Neuronal stem cell (in vitro differentiated cells): ENCODE measurements around the gene MGAT3.
A peak's percentile ranks its signal among the peaks of the same experiment; 100 is the strongest.

Source experiments
- DNase-seq: peaks from one replicate; pipeline ENCODE4 v3.0.0-alpha.2; 2013; ENCODE audit warnings: low spot score
- H2AFZ ChIP-seq: one replicate; pipeline ENCODE4 v1.6.1; 2013; ENCODE audit warnings: mild to moderate bottlenecking, low read length, inconsistent platforms
- H2AK5ac ChIP-seq: 2 replicates; pipeline ENCODE4 v1.6.1; 2013; ENCODE audit warnings: low read depth, mild to moderate bottlenecking, inconsistent platforms, low read length, moderate library complexity, mixed read lengths
- H2BK120ac ChIP-seq: 2 replicates; pipeline ENCODE4 v1.6.1; 2013; ENCODE audit warnings: low read depth, mild to moderate bottlenecking, inconsistent platforms, low read length, moderate library complexity, mixed read lengths
- H2BK12ac ChIP-seq: one replicate; pipeline ENCODE4 v1.6.1; 2013; ENCODE audit warnings: low read length, inconsistent platforms
- H2BK15ac ChIP-seq: 2 replicates; pipeline ENCODE4 v1.6.1; 2013; ENCODE audit warnings: mild to moderate bottlenecking, low read length, inconsistent platforms, mixed read lengths
- H2BK5ac ChIP-seq: one replicate; pipeline ENCODE4 v1.6.1; 2013; ENCODE audit warnings: inconsistent platforms, mild to moderate bottlenecking, low read length, moderate library complexity
- H3K14ac ChIP-seq: one replicate; pipeline ENCODE4 v1.6.1; 2013; ENCODE audit warnings: low read length, inconsistent platforms
- H3K18ac ChIP-seq: 2 replicates; pipeline ENCODE4 v1.6.1; 2013; ENCODE audit warnings: low read length, inconsistent platforms
- H3K23ac ChIP-seq: 2 replicates; pipeline ENCODE4 v1.6.1; 2013; ENCODE audit warnings: low read depth, mild to moderate bottlenecking, mixed read lengths, low read length, inconsistent platforms; ENCODE audit not compliant: poor library complexity
- H3K27ac ChIP-seq: replicated peaks from 3 replicates; pipeline ENCODE4 v1.5.1; 2013; ENCODE audit warnings: low read length, inconsistent platforms
- H3K27me3 ChIP-seq, 3 experiments: 2 replicates each; pipeline ENCODE4 v1.6.1; 2013; ENCODE audit warnings: low read length in 3 of 3, mild to moderate bottlenecking in 2 of 3, inconsistent platforms in 1 of 3, low read depth in 1 of 3, mixed read lengths in 1 of 3, moderate library complexity in 1 of 3; ENCODE audit not compliant: control insufficient read depth in 3 of 3, insufficient read depth in 3 of 3
- H3K36me3 ChIP-seq, 2 donors: replicated peaks in 1 of 2; 2 replicates each; pipeline ENCODE4 v1.6.1; 2013; ENCODE audit warnings: low read length in 2 of 2; ENCODE audit not compliant: control insufficient read depth in 2 of 2, insufficient read depth in 2 of 2
- H3K4ac ChIP-seq: 2 replicates; pipeline ENCODE4 v1.6.1; 2013; ENCODE audit warnings: inconsistent platforms, mild to moderate bottlenecking, low read length, moderate library complexity
- H3K4me1 ChIP-seq, 2 donors: 1 replicate in 1 of 2; 2 replicates in 1 of 2; pipeline ENCODE4 v1.6.1; 2013; ENCODE audit warnings: low read length in 2 of 2, low read depth in 1 of 2; ENCODE audit not compliant: control insufficient read depth in 2 of 2, insufficient read depth in 1 of 2
- H3K4me2 ChIP-seq: one replicate; pipeline ENCODE4 v1.6.1; 2013; ENCODE audit warnings: mild to moderate bottlenecking, low read length, inconsistent platforms; ENCODE audit not compliant: insufficient read depth, poor library complexity, severe bottlenecking
- H3K4me3 ChIP-seq, 2 donors: 2 replicates each; pipeline ENCODE4 v1.5.1; 2013; ENCODE audit warnings: low read length in 2 of 2, mild to moderate bottlenecking in 2 of 2, inconsistent platforms in 1 of 2, moderate library complexity in 1 of 2
- H3K79me1 ChIP-seq: one replicate; pipeline ENCODE4 v1.6.1; 2013; ENCODE audit warnings: low read depth, mild to moderate bottlenecking, inconsistent platforms, low read length, moderate library complexity
- H3K9ac ChIP-seq: one replicate; pipeline ENCODE4 v1.6.1; 2013; ENCODE audit warnings: mild to moderate bottlenecking, low read depth, low read length, inconsistent platforms; ENCODE audit not compliant: poor library complexity
- H3K9me3 ChIP-seq, 2 donors: replicated peaks in 1 of 2; 2 replicates each; pipeline versions ENCODE3 to v1.6.1; 2013; ENCODE audit warnings: low read length in 2 of 2, mild to moderate bottlenecking in 2 of 2, inconsistent platforms in 1 of 2, low read depth in 1 of 2, mixed read lengths in 1 of 2, moderate library complexity in 1 of 2; ENCODE audit not compliant: control insufficient read depth in 2 of 2, insufficient read depth in 1 of 2
- H4K8ac ChIP-seq: one replicate; pipeline ENCODE4 v1.6.1; 2013; ENCODE audit warnings: low read depth, mild to moderate bottlenecking, inconsistent platforms, low read length, moderate library complexity
- H4K91ac ChIP-seq: one replicate; pipeline ENCODE4 v1.6.1; 2013; ENCODE audit warnings: low read length, low read depth, mild to moderate bottlenecking, inconsistent platforms; ENCODE audit not compliant: poor library complexity
- WGBS, 2 donors: extraction: QIAGEN DNeasy Blood & Tissue Kit; methylation state at CpG; one replicate each; pipeline ENCODE4 v1.1.7; 2013; ENCODE audit warnings: missing lambda C conversion rate in 2 of 2, mixed read lengths in 1 of 2; ENCODE audit not compliant: insufficient read length in 2 of 2, insufficient replicate concordance in 1 of 2; ENCODE audit errors: extremely low coverage in 2 of 2; 5-methylcytosine and 5-hydroxymethylcytosine counted together

The MGAT3 gene

GRCh38 chr22:39498368-39498767 lies 41.6 kb downstream of the MGAT3 start:
- Histone ChIP-seq H3K23ac (no peak overlapping the region), H2AK5ac (no peak overlapping the region), H4K91ac (no peak overlapping the region), H3K36me3 (peaks cover 0 to under 1% of the 10 kb centered on the region in 2 donors), H3K4me1 (peaks cover 16 to 20% of the 10 kb centered on the region in 2 donors), H3K27ac (no peak overlapping the region), H2BK12ac (no peak overlapping the region), H3K27me3 (no peaks in the 10 kb centered on the region), H3K9me3 (no peaks in the 10 kb centered on the region), H3K4me2 (no peak overlapping the region), H2BK5ac (no peak overlapping the region), H3K79me1 (peaks cover 6% of the 10 kb centered on the region), H2BK120ac (no peak overlapping the region), H2BK15ac (no peak overlapping the region), H3K14ac (no peak overlapping the region), H3K18ac (no peak overlapping the region), H3K9ac (no peak overlapping the region), H4K8ac (no peak overlapping the region), H2AFZ (peak overlapping the region; percentile 69), H3K4me3 (no peak overlapping the region), H3K4ac (no peak overlapping the region)
- no CpG with 5 or more reads among the region's 2 CpGs for WGBS, 2 donors
- DNase-seq, result no peak

DNA sequence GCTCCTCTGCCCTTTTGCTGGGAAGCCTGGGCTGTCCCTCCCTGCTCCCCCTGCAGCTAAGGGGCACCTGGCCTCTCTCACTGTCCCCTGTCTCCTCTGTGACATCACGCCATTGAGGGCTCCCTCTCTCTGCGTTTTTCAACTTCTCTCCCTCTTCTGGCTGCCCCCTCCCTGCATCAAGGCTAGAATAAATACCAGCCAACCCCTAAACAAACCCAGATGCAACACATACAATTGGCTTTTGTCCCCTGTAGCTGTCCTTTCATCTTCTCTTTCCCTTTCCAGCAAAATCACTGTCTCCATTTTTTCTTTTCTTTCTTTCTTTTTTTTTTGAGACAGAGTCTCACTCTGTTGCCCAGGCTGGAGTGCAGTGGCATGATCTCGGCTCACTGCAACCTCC lies 42.0 kb downstream of the MGAT3 start:
- H3K9me3 ChIP-seq, result no peaks in the 10 kb centered on the region
- no peak overlapping the region for H3K4me2 ChIP-seq
- no peak overlapping the region for H3K14ac ChIP-seq
- no peak overlapping the region for H2BK5ac ChIP-seq
- no peak overlapping the region for H3K9ac ChIP-seq
- H2AK5ac ChIP-seq, result no peak overlapping the region
- peaks cover 2 to 5% of the 10 kb centered on the region in 2 donors for H3K36me3 ChIP-seq
- no peak for DNase-seq
- no peak overlapping the region for H3K4me3 ChIP-seq
- H2BK120ac ChIP-seq, result no peak overlapping the region
- no peak overlapping the region for H4K8ac ChIP-seq
- H3K23ac ChIP-seq, result no peak overlapping the region
- peaks cover 16 to 20% of the 10 kb centered on the region in 2 donors for H3K4me1 ChIP-seq
- H3K4ac ChIP-seq, result no peak overlapping the region
- peaks cover 6% of the 10 kb centered on the region for H3K79me1 ChIP-seq
- no peaks in the 10 kb centered on the region for H3K27me3 ChIP-seq
- peak overlapping the region; percentile 85 for H3K18ac ChIP-seq
- no peak overlapping the region for H2BK15ac ChIP-seq
- H2BK12ac ChIP-seq, result no peak overlapping the region
- no CpG with 5 or more reads among the region's 3 CpGs for whole genome bisulfite sequencing, 2 donors
- no peak overlapping the region for H3K27ac ChIP-seq
- no peak overlapping the region for H4K91ac ChIP-seq
- H2AFZ ChIP-seq, result peak overlapping the region; percentile 69

- Histone ChIP-seq H3K4me3 (no peak overlapping the region), H3K36me3 (peaks cover 11 to 18% of the 10 kb centered on the region in 2 donors), H3K4ac (no peak overlapping the region), H2BK12ac (no peak overlapping the region), H2AK5ac (no peak overlapping the region), H3K27ac (no peak overlapping the region), H2BK15ac (no peak overlapping the region), H2BK5ac (no peak overlapping the region), H3K27me3 (no peaks in the 10 kb centered on the region), H3K79me1 (peaks cover 6% of the 10 kb centered on the region), H4K91ac (no peak overlapping the region), H3K4me2 (no peak overlapping the region), H2AFZ (no peak overlapping the region), H3K4me1 (peaks cover 16 to 20% of the 10 kb centered on the region in 2 donors), H4K8ac (no peak overlapping the region), H3K14ac (no peak overlapping the region), H2BK120ac (no peak overlapping the region), H3K9ac (no peak overlapping the region), H3K9me3 (no peaks in the 10 kb centered on the region), H3K18ac (no peak overlapping the region), H3K23ac (no peak overlapping the region)
- WGBS, 2 donors, result no CpG with 5 or more reads among the region's 6 CpGs
- DNase-seq, result no peak
Measured at GRCh38 chr22:39500101-39500500, 43.3 kb downstream of the MGAT3 start.

DNA sequence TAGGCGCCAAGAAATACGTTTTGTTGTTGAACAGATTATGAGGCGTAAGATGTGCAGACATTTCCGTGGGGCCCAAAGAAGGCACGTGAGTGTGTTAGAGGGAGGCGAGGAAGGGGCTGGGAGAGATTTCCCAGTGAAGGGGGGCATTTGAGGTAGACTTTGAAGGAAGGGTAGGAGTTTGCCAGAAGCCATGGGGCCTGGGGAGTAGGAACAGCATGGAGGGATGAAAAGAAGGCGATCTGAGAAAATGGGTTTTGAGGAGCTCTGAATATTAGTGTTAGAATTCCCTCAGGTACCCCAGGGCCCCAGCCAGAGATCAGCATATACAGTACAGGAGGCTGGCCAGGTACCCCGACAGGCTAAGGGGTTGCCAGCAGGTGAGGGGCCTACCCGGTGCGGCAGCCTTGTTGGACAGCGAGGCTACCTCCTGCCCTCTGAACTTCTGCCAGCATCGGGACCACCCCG lies 44.9 kb downstream of the MGAT3 start:
- Histone ChIP-seq H3K4me3 (peak overlapping the region; percentile 81 to 95), H3K9ac (peak overlapping the region; percentile 76), H3K36me3 (peaks cover 21 to 33% of the 10 kb centered on the region in 2 donors), H3K18ac (peak overlapping the region; percentile 86), H4K8ac (peak overlapping the region; percentile 52), H3K79me1 (peaks cover 9% of the 10 kb centered on the region), H2BK12ac (peak overlapping the region; percentile 98), H3K4ac (no peak overlapping the region), H3K14ac (no peak overlapping the region), H2BK5ac (peak overlapping the region; percentile 56), H3K27ac (no peak overlapping the region), H3K4me2 (peak overlapping the region; percentile 85), H3K9me3 (no peaks in the 10 kb centered on the region), H2AFZ (peak overlapping the region; percentile 88), H2AK5ac (no peak overlapping the region), H4K91ac (no peak overlapping the region), H3K4me1 (peaks cover 14 to 20% of the 10 kb centered on the region in 2 donors), H3K23ac (peak overlapping the region; percentile 51), H2BK120ac (no peak overlapping the region), H2BK15ac (peak overlapping the region; percentile 83), H3K27me3 (no peaks in the 10 kb centered on the region)
- WGBS, 2 donors, result no CpG with 5 or more reads among the region's 13 CpGs
- no peak for DNase-seq
